ENCODE data around the gene MZT2A.
"Not testable (repeated sequence)": the region's sequence is repeated elsewhere in the genome, so short reads cannot be mapped to it uniquely, and the experiment has no call there.

- TF ChIP-seq CTCF (IDR thresholded peaks at IDR 0.05); POLR2AphosphoS5 (IDR thresholded peaks at IDR 0.05; ENCODE audit: low read depth, low read length); TEAD4 (IDR thresholded peaks at IDR 0.05; ENCODE audit: borderline replicate concordance, insufficient read depth); EP300 (IDR thresholded peaks at IDR 0.05; ENCODE audit: borderline replicate concordance in 1 of 2, low read depth in 1 of 2, low read length in 1 of 2): not testable (repeated sequence)
Measured at GRCh38 chr2:131490616-131491468, 1.4 kb downstream of the MZT2A start.

Data from SK-N-SH (cell line).